GM23248 (cell line): ENCODE measurements around the gene LRRC19. TPM values are rescaled to one million over a fixed set of nuclear protein-coding genes. Genes with fewer than 3 reads are reported as not detected.

Source experiments
- DNase-seq: peaks from one replicate; pipeline ENCODE4 v3.0.0-alpha.2; 2015
- H2AFZ ChIP-seq: fragments of 200-600 bp; sonication (generic); 2 replicates; pipeline ENCODE4 v1.6.1; 2016; ENCODE audit warnings: antibody characterized with exemption
- H3F3A ChIP-seq: fragments of 200-600 bp; sonication (generic); 2 replicates; pipeline ENCODE4 v1.6.1; 2016; ENCODE audit warnings: mild to moderate bottlenecking, antibody characterized with exemption, mixed run types; ENCODE audit not compliant: insufficient read depth
- H3K27ac ChIP-seq: fragments of 200-600 bp; sonication (generic); 2 replicates; pipeline ENCODE4 v1.5.1; 2016; ENCODE audit warnings: mild to moderate bottlenecking
- H3K27me3 ChIP-seq: fragments of 200-600 bp; sonication (generic); replicated peaks from 2 replicates; pipeline ENCODE4 v1.6.1; 2016; ENCODE audit warnings: mild to moderate bottlenecking; ENCODE audit not compliant: insufficient read depth
- H3K36me3 ChIP-seq: fragments of 200-600 bp; sonication (generic); 2 replicates; pipeline ENCODE4 v1.6.1; 2016; ENCODE audit warnings: low read depth, mild to moderate bottlenecking
- H3K4me1 ChIP-seq: fragments of 200-600 bp; sonication (generic); 2 replicates; pipeline ENCODE4 v1.6.1; 2016; ENCODE audit warnings: mild to moderate bottlenecking; ENCODE audit not compliant: insufficient read depth
- H3K4me2 ChIP-seq: fragments of 200-600 bp; sonication (generic); one replicate; pipeline ENCODE4 v1.6.1; 2016; ENCODE audit warnings: mild to moderate bottlenecking; ENCODE audit not compliant: unreplicated experiment
- H3K4me3 ChIP-seq: fragments of 200-600 bp; sonication (generic); 2 replicates; pipeline ENCODE4 v1.5.1; 2016; ENCODE audit warnings: mild to moderate bottlenecking
- H3K79me2 ChIP-seq: fragments of 200-600 bp; sonication (generic); 2 replicates; pipeline ENCODE4 v1.6.1; 2016; ENCODE audit warnings: mild to moderate bottlenecking; ENCODE audit not compliant: insufficient read depth
- H3K9ac ChIP-seq: fragments of 200-600 bp; sonication (generic); 2 replicates; pipeline ENCODE4 v1.6.1; 2016; ENCODE audit warnings: mild to moderate bottlenecking
- H3K9me2 ChIP-seq: fragments of 200-600 bp; sonication (generic); 2 replicates; pipeline ENCODE4 v1.6.1; 2016; ENCODE audit warnings: mixed run types, mild to moderate bottlenecking, moderate library complexity; ENCODE audit not compliant: insufficient read depth
- H3K9me3 ChIP-seq: fragments of 200-600 bp; sonication (generic); one replicate; pipeline ENCODE4 v1.6.1; 2017; ENCODE audit warnings: low read depth
- H4K20me1 ChIP-seq: fragments of 200-600 bp; sonication (generic); 2 replicates; pipeline ENCODE4 v1.6.0; 2016; ENCODE audit not compliant: insufficient read depth
- EZH2 ChIP-seq: fragments of 200-600 bp; sonication (generic); IDR thresholded peaks from 2 replicates; pipeline ENCODE4 v1.6.1; 2018; ENCODE audit warnings: antibody characterized with exemption, mild to moderate bottlenecking; ENCODE audit not compliant: insufficient read depth, poor library complexity, severe bottlenecking
- EZH2phosphoT487 ChIP-seq: fragments of 200-600 bp; sonication (generic); IDR thresholded peaks from 2 replicates; pipeline ENCODE4 v1.6.1; 2018; ENCODE audit warnings: antibody characterized with exemption, moderate library complexity, mild to moderate bottlenecking, low read depth; ENCODE audit not compliant: insufficient read depth
- WGBS, 2 experiments: methylation state at CpG; one replicate each; pipeline ENCODE4 v1.1.6; 2015 to 2017; ENCODE audit warnings: low lambda C conversion rate in 2 of 2, low coverage in 1 of 2; ENCODE audit errors: missing lambda C conversion rate in 2 of 2; 5-methylcytosine and 5-hydroxymethylcytosine counted together
- in situ Hi-C: fragments of 300-500 bp; cut with MboI; formaldehyde crosslinking; loops from 2 replicates; pipeline ENCODE4 v1.15.0; 2020
- polyA plus RNA-seq: library from polyadenylated mRNA; unstranded; fragments of >200 nt; fragmentation: Nextera tagmentation; extraction: Ambion mirVana; gene quantifications from 2 replicates; pipeline ENCODE4 v1.2.1, GENCODE V29; 2016
- total RNA-seq: library from RNA; depleted of rRNA; stranded (reverse); fragments of >200 nt; shearing (Covaris generic); gene quantifications from 2 replicates; pipeline ENCODE4 v1.2.3, GENCODE V29; 2014

The LRRC19 gene
- total and polyA plus RNA-seq, 2 experiments from 2014 or later = 0.10 TPM; not detected in 1

DNA sequence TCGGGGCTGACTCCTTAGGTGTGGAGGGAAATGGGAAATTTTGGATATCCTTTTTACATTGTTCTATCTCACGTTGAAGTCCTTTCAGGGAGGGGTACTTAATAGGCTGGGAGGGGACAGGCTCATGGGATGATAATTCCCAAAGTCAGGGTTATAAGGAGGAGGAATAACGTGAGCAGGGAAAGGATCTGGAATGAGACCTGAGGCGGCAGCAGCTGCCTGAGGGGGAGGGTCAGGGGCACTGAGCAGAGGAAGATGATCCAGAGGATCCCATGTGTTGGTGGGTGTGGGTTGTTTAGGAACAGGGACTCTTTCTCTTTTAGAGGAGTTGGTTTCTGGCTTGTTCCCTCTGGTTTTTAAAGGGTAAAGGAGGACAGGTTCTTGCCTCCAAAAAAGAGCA lies 30.5 kb downstream of the LRRC19 start:
- no peak overlapping the region for H3K4me2 ChIP-seq
- H3K4me1 ChIP-seq = 0 out of 2 replicates have a peak, but pooled peaks cover 4% of the 10 kb centered on the region
- WGBS, 2 experiments = 80 to 90% methylated on average over 4 of the region's 4 CpGs
- H3K9me3 ChIP-seq = no peaks in the 10 kb centered on the region
- no peaks in the 10 kb centered on the region for H3K36me3 ChIP-seq
- no peaks in the 10 kb centered on the region for H3K27me3 ChIP-seq
- no peak for TF ChIP-seq EZH2
- no peak for TF ChIP-seq EZH2phosphoT487
- no peak for DNase-seq
- no peak overlapping the region for H3K27ac ChIP-seq
- H3K9ac ChIP-seq = no peak overlapping the region
- no peak overlapping the region for H2AFZ ChIP-seq
- peaks cover 16% of the 10 kb centered on the region for H3K79me2 ChIP-seq
- H3K4me3 ChIP-seq = no peak overlapping the region
- no peaks in the 10 kb centered on the region for H4K20me1 ChIP-seq
- H3F3A ChIP-seq = no peaks in the 10 kb centered on the region
- H3K9me2 ChIP-seq = no peaks in the 10 kb centered on the region
- in situ Hi-C loops = no loop called here

DNA sequence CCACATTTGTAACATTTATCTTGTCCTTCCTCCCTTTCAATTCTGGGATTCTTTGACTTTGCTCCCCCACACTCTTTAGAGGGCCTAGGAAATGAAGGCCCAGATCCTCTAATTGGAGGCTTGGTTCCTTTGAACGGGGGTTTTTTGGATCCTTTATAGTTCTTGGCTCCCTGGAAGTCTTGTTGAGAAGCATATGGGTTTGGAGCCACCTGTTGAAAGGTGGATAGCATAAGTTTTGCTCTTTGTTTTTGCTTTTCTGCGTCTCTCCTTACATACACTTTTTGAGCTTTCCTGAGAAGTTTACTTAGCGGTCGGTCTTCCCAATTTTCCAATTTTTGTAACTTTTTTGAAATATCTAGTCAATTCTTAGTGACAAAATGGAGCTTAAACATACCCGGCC lies 31.5 kb downstream of the LRRC19 start:
- Histone ChIP-seq H3K4me3 (no peak overlapping the region), H3K27me3 (no peaks in the 10 kb centered on the region), H3K9me2 (no peaks in the 10 kb centered on the region; the same call in 1 of the 2 replicates), H3K36me3 (no peaks in the 10 kb centered on the region; the same call in 1 of the 2 replicates), H3K4me1 (0 out of 2 replicates have a peak, but pooled peaks cover 4% of the 10 kb centered on the region), H3K27ac (no peak overlapping the region), H3F3A (no peaks in the 10 kb centered on the region), H3K9ac (no peak overlapping the region), H4K20me1 (no peaks in the 10 kb centered on the region), H3K4me2 (no peak overlapping the region), H2AFZ (no peak overlapping the region), H3K9me3 (no peaks in the 10 kb centered on the region), H3K79me2 (peaks cover 26% of the 10 kb centered on the region)
- in situ Hi-C loops = no loop called here
- 92 to 96% methylated on average over 5 of the region's 5 CpGs for WGBS, 2 experiments
- TF ChIP-seq EZH2phosphoT487 (no peak), EZH2 (no peak)
- DNase-seq = no peak

DNA sequence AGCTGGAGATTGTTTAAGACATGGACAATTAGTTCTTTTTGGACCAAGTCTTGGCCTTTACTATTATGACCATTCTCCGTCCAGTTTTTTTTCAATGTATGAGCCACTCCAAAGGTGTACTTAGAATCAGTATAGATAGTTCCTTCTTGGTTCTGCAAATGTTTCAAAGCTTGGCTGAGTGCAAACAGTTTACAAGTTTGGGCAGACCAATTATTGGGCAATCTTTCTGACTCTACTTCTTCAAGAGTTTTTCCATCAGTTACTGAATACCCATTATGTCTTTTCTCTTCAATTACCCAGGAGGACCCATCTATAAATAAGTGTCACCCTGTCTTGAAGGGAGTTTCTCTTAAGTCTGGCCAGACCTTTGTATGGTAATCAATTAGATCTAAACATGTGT lies 33.8 kb downstream of the LRRC19 start:
- H3F3A ChIP-seq = no peaks in the 10 kb centered on the region
- H3K79me2 ChIP-seq = peaks cover 44% of the 10 kb centered on the region
- no peaks in the 10 kb centered on the region for H3K27me3 ChIP-seq
- no peaks in the 10 kb centered on the region for H3K9me3 ChIP-seq
- H4K20me1 ChIP-seq = no peaks in the 10 kb centered on the region
- no peak overlapping the region for H3K9ac ChIP-seq
- H3K4me1 ChIP-seq = 0 out of 2 replicates have a peak, but pooled peaks cover 3% of the 10 kb centered on the region
- no peak overlapping the region for H2AFZ ChIP-seq
- H3K36me3 ChIP-seq = no peaks in the 10 kb centered on the region; the same call in 1 of the 2 replicates
- no peak for TF ChIP-seq EZH2
- TF ChIP-seq EZH2phosphoT487 = no peak
- H3K27ac ChIP-seq = no peak overlapping the region
- H3K4me2 ChIP-seq = no peak overlapping the region
- no peak overlapping the region for H3K4me3 ChIP-seq
- no peak for DNase-seq
- in situ Hi-C loops = no loop called here
- WGBS, 2 experiments = 93 to 100% methylated on average over 1 of the region's 1 CpG
- no peaks in the 10 kb centered on the region; the same call in 1 of the 2 replicates for H3K9me2 ChIP-seq

DNA sequence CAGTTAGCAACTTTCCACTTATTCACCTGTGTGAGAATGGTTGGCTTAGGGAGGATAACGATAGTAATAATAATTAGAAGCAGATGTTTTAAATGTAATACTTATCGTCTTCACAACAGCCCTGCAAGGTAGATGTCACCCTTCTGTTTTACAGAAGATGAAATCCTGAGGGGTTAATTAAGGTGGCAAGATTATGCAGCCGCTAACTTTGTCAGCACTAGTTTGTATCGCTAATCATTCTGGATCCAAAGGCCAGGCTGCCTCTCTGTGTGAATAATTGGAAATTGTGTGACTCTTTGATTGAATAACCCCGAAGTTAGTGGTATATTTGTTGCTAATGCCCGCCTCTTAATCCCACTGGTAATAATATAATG lies 48.6 kb downstream of the LRRC19 start:
- 26% methylated on average over 6 of the region's 6 CpGs for WGBS, 2 experiments
- peaks cover 23% of the 10 kb centered on the region for H3K79me2 ChIP-seq
- in situ Hi-C loops = no loop called here
- no peaks in the 10 kb centered on the region for H3K9me2 ChIP-seq
- H4K20me1 ChIP-seq = no peaks in the 10 kb centered on the region
- H3K27ac ChIP-seq = peak overlapping the region; percentile 92
- H3K4me3 ChIP-seq = peak overlapping the region; percentile 88
- TF ChIP-seq EZH2phosphoT487 (no peak), EZH2 (no peak)
- no peaks in the 10 kb centered on the region for H3K9me3 ChIP-seq
- H3K27me3 ChIP-seq = no peaks in the 10 kb centered on the region
- peak overlapping the region; percentile 82 for H3K4me2 ChIP-seq
- peak overlapping the region; percentile 95 for H2AFZ ChIP-seq
- peaks cover 12% of the 10 kb centered on the region; the same call in 1 of the 2 replicates for H3F3A ChIP-seq
- no peaks in the 10 kb centered on the region for H3K36me3 ChIP-seq
- no peak for DNase-seq
- peak overlapping the region; percentile 93 for H3K9ac ChIP-seq
- peaks cover 11% of the 10 kb centered on the region; the same call in 1 of the 2 replicates for H3K4me1 ChIP-seq
